HPDE6-E6E7 (cell line): ENCODE data around the gene KCNE4.
"Not testable (repeated sequence)": the region's sequence is repeated elsewhere in the genome, so short reads cannot be mapped to it uniquely, and the experiment has no call there.

Source experiments
- DNase-seq: peaks from one replicate; pipeline ENCODE4 v3.0.0; 2011; ENCODE audit warnings: missing footprints; ENCODE audit errors: extremely low spot score

The KCNE4 gene

GRCh38 chr2:223056701-223057418 lies 4.9 kb downstream of the KCNE4 start:
- DNase-seq = no peak

DNA sequence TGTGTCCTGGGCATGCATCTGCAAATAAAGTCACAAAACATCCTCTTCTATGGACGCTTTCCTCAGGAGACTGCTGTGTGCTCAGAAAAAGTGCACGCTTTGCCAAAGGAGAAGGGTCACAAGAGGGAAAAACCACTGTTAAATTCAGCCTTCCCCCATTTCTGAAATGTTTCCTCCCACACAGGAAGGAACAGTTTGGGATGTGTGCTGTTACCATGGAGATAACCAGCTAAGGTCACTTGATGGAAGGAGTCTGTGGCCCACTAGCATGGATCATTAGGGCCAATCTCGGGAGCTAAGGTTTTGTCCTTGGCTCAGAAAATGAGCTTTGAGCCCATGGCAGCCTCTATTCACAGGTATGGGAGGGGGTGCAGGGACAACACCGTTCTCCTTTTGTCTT lies 5.6 kb downstream of the KCNE4 start:
- no peak for DNase-seq

DNA sequence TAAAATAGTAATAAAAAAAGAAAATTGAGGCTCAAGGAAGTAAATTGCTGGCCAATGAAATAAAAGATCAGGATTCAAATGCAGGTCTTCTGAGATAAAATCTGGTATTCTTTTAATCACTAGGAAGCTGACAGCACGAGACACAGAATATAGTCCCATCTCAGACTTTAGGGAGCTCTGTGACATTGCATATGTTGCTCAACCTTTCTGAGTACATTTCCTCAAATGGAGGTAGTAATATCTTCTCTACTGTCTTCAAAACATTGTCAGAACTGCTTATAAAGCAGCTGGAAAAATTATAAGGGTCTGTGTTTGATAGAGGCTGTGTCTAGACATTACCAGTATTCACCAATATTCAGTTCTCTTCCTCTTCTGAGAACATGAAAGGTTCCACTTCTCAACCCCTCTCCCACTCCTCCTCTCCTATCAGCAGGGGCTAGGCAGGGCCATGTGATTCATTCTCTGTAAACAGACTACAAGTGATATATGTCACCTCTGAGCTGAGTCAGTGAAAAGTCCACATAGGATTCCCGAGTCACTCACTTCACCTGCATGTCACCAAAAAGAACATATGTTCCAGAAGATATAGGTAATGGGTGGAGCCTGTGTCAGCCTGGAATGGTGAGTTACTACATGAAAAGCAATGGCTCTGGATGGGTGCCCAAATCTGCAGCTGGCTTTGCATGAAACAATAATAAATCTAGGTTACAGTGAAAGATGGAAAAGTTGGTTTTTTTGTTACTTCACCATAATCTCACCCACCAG lies 7.1 kb downstream of the KCNE4 start:
- no peak for DNase-seq

GRCh38 chr2:223060201-223060825 lies 8.3 kb downstream of the KCNE4 start:
- DNase-seq = no peak

DNA sequence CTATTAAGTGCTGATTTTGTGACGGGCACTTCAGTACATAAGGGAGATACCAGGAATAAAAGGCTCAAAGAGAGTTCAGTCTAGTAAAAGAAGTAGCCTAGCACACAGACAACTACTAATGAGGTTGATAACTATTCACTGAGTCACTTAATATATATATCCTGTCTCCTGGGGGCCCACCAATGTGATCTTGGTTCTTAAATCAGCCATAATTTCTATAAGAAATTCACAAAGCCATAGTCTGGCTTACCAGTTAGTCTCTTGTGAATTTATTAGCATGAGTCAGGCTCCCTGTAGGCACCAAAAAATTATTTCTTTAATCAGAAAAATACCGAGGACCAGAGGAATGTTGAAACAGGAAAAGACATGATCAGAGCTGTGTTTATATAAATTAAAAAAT lies 10.4 kb downstream of the KCNE4 start:
- no peak for DNase-seq

GRCh38 chr2:223065107-223065506 lies 13.1 kb downstream of the KCNE4 start:
- DNase-seq = no peak

DNA sequence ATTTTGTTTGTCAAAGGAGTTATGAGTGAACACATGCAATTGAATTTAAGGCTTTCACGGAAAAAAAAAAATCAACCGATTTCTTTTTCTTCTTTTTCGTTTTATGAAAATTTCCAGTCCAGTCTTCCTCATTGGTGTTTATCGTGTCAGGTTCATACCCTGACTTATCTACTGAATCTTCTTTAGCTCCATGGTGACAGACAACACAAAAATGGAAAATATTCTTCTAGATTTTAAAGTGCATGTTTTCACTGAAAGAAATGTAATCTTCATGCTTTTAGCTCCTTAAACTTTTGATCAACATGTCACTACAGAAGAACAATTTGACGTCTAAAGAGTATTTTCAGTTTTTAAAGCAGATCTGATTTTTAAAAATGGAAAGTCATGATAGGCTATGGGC lies 14.7 kb downstream of the KCNE4 start:
- DNase-seq = no peak

DNA sequence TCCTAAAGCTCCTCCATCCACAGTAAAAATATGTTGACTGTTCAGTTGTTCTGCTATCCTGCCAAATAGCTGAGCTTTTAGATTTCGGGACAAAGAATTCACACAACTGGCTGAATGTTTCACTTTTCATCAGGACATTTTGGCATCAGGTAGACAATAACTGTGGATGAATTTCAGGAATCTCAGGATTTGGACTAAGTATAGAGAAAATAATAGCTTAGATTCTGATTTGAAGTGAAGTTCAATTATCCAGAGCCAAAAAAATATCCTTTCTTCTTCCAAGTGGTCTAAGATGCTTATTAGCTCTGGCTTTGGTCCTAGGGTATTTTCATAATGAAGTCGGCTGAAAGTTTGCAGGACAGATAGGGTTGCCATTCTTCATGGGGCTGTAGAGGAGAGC lies 16.1 kb downstream of the KCNE4 start:
- DNase-seq = no peak

GRCh38 chr2:223069465-223069864 lies 17.5 kb downstream of the KCNE4 start:
- DNase-seq = no peak

DNA sequence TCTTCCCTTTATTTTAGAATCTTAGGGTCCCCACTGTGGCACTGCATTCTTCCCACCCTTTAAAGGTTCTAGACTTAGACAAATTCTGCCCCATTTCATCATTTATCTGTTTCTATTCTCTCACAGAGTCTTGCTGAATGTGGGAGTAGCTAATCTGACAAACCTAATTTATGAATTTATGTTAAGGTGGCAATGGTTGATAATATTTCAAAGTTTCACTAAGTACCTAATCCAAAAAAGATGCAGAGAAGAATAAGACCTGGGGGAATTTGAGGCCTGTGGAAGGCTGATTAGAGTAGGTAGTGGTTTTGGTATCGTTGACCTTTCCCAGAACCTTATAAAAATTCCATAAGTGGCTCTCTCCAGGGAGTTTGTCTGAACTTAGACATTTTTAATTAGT lies 18.0 kb downstream of the KCNE4 start:
- DNase-seq = no peak

GRCh38 chr2:223071139-223071538 lies 19.1 kb downstream of the KCNE4 start:
- no peak for DNase-seq

GRCh38 chr2:223072826-223073225 lies 20.8 kb downstream of the KCNE4 start:
- no peak for DNase-seq

- no peak for DNase-seq
Measured at GRCh38 chr2:223075301-223076270, 23.6 kb downstream of the KCNE4 start.

DNA sequence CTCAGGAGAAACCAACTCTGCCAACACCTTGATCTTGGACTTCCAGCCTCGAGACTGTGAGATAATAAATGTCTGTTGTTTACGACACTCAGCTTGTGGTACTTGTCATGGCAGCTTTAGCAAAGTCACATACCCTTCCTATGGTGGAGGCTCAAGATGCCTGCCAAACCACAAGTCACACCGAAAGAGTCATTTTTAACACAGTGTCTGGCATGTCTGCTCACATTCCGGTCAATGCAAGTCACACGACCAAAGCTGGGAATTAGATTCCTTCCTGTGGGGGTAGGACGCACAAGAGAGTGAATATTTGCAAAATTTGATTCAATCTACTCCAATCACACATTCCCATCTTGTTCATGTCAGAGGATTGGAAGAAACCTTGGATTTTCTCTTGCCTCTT lies 24.6 kb downstream of the KCNE4 start:
- DNase-seq = no peak

DNA sequence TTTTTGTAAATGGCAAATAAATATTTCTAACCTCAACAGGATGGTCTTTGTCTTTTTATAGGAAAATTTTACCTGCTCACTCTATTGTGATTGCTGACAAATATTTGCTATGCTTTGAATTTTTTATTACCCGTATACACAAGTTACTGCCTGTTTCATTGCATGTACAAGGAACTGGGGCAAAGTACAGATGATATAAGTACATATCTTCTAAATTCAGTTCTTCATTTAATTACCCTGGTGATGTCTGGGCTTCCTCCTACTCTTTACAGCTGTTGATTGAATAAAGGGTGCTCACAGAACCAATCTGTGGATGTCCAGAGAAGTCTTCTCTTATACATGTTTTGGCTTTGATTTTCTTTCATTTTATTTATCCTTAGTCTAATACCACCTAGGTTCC lies 26.5 kb downstream of the KCNE4 start:
- DNase-seq = no peak

DNA sequence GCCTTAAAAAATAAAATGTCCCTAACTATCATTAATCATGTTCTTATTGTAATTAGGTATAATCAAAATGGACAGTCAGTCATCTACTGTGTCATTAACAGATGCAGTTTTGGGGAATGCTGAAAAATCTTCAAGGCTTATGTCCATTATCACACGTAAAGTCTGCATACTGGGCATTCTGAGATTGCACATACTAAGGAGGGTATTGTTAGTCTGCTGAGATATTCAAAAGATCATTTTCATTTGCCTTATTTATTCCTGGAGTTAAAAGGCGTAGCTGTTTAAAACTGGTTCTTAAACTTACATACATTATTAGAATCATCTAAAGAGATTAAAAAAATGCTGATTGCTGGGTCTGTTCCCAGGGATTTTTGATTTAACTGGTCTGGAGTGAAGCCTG lies 27.4 kb downstream of the KCNE4 start:
- no peak for DNase-seq

DNA sequence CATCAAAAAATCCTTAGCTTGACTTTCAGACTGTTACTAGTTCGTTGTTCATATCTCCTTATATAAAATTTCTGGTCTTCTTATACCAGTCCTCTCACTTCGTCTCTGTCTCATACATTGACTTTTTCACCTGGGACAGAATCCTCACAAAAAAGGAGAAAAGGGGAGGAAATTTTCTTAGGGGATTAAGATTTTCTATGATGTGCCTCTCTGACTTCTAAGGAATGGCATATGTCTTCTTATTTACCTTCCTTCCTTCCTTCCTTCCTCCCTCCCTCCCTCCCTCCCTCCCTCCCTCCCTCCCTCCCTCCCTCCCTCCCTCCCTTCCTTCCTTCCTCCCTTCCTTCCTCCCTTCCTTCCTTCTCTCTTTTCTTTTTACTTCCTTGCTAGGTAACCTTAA lies 27.9 kb downstream of the KCNE4 start:
- DNase-seq = no peak

DNA sequence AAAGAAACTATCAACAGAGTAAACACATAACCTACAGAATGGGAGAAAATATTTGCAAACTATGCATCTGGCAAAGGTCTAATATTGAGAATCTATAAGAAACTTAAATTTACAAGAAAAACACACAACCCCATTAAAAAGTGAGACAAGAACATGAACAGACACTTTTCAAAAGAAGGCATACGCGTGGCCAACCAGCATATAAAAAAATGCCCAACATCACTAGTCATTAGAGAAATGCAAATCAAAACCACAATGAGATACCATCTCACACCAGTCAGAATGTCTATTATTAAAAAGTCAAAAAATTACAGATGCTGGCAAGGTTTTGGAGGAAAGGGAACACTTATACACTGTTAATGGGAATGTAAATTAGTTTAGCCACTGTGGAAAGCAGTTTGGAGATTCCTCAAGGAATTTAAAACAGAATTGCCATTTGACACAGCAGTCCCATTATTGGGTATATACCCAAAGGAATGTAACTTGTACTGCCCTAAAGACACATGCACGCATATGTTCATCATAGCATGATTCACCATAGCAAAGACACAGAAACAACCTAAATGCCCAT lies 28.9 kb downstream of the KCNE4 start:
- not testable (repeated sequence) for DNase-seq

DNA sequence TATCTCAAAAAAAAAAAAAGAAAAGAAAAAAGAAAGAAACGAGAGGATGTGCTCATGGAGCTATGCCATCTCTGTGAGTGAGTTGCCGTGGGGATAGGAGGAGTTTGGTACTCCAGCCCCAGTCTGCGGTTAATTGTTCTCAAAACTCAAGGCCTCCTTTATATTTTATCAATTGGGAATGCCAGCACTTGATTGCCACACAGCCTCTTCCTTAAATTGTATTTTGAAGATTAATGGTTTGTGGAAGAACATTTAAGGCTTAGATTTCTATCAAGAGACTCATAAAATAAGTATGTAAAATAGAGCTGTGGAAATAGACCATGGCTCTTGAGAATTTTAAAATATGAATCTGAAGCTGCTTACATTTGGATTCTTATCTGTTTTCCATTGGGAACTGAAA lies 29.8 kb downstream of the KCNE4 start:
- DNase-seq = no peak

DNA sequence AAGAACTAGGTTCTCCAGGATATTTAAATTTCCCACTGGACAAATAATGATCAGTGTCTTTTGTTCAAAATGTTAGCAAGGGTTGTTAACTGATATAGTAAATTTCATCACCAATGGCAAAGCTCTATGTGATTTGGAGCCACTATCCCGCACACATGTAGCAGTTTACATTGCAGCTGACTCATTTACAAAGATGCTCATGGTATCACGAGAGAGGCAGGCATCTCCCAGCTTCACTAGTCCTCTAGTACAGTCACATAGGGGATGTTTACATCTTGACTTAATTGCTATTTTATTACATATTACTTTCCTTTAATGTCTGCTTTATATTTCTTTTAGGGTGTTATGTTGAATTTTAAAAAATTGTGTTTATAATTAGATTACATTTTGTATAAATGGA lies 30.7 kb downstream of the KCNE4 start:
- no peak for DNase-seq

GRCh38 chr2:223083402-223084070 lies 31.5 kb downstream of the KCNE4 start:
- no peak for DNase-seq
